ENCODE measurements around the gene ELOVL5.

DNA sequence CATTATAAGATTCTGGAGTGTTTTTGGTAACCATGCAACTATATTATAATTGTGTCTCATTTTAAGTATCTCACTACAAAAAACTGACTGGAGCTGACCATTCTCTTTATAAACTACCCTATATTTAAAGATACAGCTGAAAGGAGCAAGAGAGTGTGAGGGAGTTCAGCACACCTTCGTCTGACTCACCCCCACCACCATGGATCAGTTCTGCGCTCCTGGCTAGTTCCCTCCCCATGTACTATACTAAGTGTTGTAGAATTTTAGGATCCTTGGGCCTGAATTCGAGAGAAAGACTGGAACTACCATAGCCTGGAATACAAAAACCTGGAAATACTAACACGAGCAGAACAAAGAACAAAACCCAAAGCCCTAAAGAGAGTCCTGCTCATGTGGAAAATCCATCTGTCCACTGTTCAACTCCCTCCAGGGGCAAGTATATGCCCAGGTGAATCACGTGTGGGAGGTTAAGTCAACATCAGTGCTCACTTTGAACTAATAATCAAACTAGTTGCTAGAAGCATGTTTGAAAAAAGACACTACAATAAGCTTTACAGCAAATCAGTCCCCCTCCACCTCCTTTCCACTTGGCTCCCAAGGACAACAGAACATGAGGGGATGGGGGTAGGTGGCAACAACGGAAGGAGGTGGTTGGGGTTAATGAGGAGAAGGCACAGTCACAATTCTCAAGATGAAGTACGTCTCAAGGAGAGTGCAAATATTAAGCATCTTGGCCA is 46.8 kb downstream of the ELOVL5 start:
- TF ChIP-seq GATA3 (IDR thresholded peaks at IDR 0.05; ENCODE audit: low read depth, low read length) (no peak), GATA2 (IDR thresholded peaks at IDR 0.05; ENCODE audit: low read depth, low read length) (no peak)

Measured in SH-SY5Y (cell line).